ENCODE measurements around the gene TRPC1. TPM values are rescaled to one million over a fixed set of nuclear protein-coding genes. Genes with fewer than 3 reads are reported as not detected.
"Not testable (repeated sequence)": the region's sequence is repeated elsewhere in the genome, so short reads cannot be mapped to it uniquely, and the experiment has no call there.

TRPC1 gene
- total and polyA plus RNA-seq, 8 donors: 1.2 to 28.8 (median 2.7) TPM

DNA sequence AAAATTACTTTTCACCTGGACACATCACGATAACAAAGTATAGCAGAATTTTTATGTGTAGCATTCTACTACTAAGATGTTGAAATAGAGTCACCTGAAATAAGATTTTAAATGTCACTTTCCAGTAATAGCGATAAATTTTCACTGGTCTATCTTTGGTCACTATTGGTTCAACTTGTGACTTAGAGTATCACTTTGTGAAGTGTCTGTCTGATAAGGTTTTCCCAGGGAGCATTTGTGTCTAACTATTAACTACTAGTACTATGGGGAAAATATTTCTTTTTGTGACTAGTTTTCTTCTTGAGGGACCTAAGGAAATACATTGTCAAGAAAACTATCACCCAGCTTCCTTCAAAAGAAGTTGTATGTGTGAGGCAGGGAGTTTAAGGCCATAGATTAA lies 11.0 kb downstream of the TRPC1 start:
- Histone ChIP-seq H3K27me3 (no peaks in the 10 kb centered on the region), H3K4me1 (no peaks in the 10 kb centered on the region), H3K9me3 (no peaks in the 10 kb centered on the region), H3K36me3 (no peaks in the 10 kb centered on the region), H3K4me3 (no peak overlapping the region), H3K27ac (no peak overlapping the region)
- 92 to 97% (median 94%) methylated on average over 2 of the region's 2 CpGs for WGBS, 5 donors
- TF ChIP-seq CTCF (IDR thresholded peaks at IDR 0.05) (no peak), EP300 (IDR thresholded peaks at IDR 0.05) (no peak), POLR2AphosphoS5 (IDR thresholded peaks at IDR 0.05) (no peak), POLR2A (IDR thresholded peaks at IDR 0.05) (no peak)
- intact Hi-C loops (cut with DNase I; ENCODE audit: low total_unique reads): no loop called here
- DNase-seq: no peak

DNA sequence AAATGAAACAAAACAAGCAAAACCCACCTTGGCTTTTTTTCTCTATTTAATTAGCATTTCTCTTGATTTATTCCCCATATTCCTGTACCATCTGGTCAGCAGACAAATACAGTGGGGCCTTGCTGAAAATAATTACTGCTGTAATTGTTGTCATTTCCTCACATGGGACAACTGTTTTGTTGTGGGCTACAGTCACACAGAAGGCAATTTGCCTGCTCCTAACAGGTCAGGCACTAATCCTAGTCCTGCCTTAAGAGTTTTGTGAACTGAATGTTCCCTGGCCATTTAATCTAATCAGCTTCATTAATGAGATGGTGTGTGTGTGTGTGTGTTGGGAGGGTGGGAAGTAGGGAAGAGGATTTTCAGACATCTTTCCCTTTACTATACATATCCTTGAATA lies 11.6 kb downstream of the TRPC1 start:
- H3K4me3 ChIP-seq: no peak overlapping the region
- intact Hi-C loops (cut with DNase I; ENCODE audit: low total_unique reads): no loop called here
- no peaks in the 10 kb centered on the region for H3K27me3 ChIP-seq
- H3K4me1 ChIP-seq: no peaks in the 10 kb centered on the region
- no peak for DNase-seq
- no peak overlapping the region for H3K27ac ChIP-seq
- TF ChIP-seq EP300 (IDR thresholded peaks at IDR 0.05) (no peak), POLR2A (IDR thresholded peaks at IDR 0.05) (no peak)
- no peaks in the 10 kb centered on the region for H3K9me3 ChIP-seq
- no peaks in the 10 kb centered on the region for H3K36me3 ChIP-seq

DNA sequence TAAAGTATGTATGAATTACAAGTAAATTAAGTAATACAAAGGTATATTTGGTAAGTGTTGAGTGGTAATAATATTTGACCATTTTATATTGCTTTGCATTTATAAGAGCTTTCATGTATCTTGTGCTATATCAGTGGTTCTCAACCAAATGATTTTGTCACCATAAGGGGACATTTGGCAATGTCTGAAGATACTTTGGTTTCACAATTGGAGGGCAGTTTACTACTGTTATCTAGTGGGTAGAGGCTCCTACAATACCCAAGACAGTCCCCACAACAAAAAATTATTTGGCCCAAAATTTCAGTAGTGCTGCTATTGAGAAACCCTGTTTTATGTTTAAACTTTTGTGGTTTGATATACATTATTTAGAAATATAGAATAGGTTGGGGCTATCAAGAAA lies 14.6 kb downstream of the TRPC1 start:
- intact Hi-C loops (cut with DNase I; ENCODE audit: low total_unique reads): no loop called here
- no peaks in the 10 kb centered on the region for H3K9me3 ChIP-seq
- H3K4me3 ChIP-seq: no peak overlapping the region
- no peak for DNase-seq
- no peaks in the 10 kb centered on the region for H3K27me3 ChIP-seq
- H3K4me1 ChIP-seq: no peaks in the 10 kb centered on the region
- TF ChIP-seq POLR2AphosphoS5 (IDR thresholded peaks at IDR 0.05): no peak
- no peak overlapping the region for H3K27ac ChIP-seq
- H3K36me3 ChIP-seq: no peaks in the 10 kb centered on the region

DNA sequence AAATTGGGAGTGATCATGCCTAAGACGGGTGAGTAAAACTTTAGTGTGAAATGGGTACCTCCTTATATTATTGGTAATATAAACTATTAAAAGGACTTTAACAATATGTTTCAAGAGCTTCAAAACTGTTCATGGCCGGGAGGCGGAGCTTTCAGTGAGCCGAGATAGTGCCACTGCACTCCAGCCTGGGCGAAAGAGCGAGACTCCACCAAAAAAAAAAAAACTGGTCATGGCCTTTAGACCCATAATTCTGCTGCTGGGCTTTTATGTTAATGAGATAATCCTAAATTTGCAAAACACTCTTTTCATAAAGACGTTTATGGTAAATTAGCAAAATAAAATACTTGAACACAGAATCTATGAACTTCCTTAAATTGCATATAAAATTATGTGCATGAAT lies 22.8 kb downstream of the TRPC1 start:
- H3K36me3 ChIP-seq: peaks cover 0 to 17% (median 5%) of the 10 kb centered on the region in 4 donors
- H3K4me3 ChIP-seq: no peak overlapping the region
- H3K4me1 ChIP-seq: no peaks in the 10 kb centered on the region
- H3K9me3 ChIP-seq: peaks cover 0 to 4% (median 0%) of the 10 kb centered on the region in 4 donors
- DNase-seq: no peak
- no peak overlapping the region for H3K27ac ChIP-seq
- no peak for TF ChIP-seq EP300 (IDR thresholded peaks at IDR 0.05)
- no peak for TF ChIP-seq CTCF (IDR thresholded peaks at IDR 0.05)
- TF ChIP-seq POLR2AphosphoS5 (IDR thresholded peaks at IDR 0.05): no peak
- TF ChIP-seq POLR2A (IDR thresholded peaks at IDR 0.05): no peak
- no peaks in the 10 kb centered on the region for H3K27me3 ChIP-seq
- WGBS, 5 donors: 76 to 88% (median 86%) methylated on average over 7 of the region's 7 CpGs
- intact Hi-C loops (cut with DNase I; ENCODE audit: low total_unique reads): no loop called here

GRCh38 chr3:142750531-142750930 lies 26.7 kb downstream of the TRPC1 start:
- H3K27me3 ChIP-seq; H3K4me1 ChIP-seq; DNase-seq; H3K27ac ChIP-seq; H3K4me3 ChIP-seq; intact Hi-C loops (cut with DNase I; ENCODE audit: low total_unique reads); H3K9me3 ChIP-seq: not testable (repeated sequence)
- WGBS, 5 donors: 92 to 99% (median 94%) methylated on average over 4 of the region's 4 CpGs
- H3K36me3 ChIP-seq: peaks cover 0 to 17% (median 5%) of the 10 kb centered on the region in 4 donors

GRCh38 chr3:142752605-142753004 lies 28.8 kb downstream of the TRPC1 start:
- H3K4me1 ChIP-seq; DNase-seq; H3K4me3 ChIP-seq; H3K27ac ChIP-seq; H3K27me3 ChIP-seq; H3K9me3 ChIP-seq; intact Hi-C loops (cut with DNase I; ENCODE audit: low total_unique reads): not testable (repeated sequence)
- H3K36me3 ChIP-seq: peaks cover 0 to 17% (median 5%) of the 10 kb centered on the region in 4 donors
- 29 to 65% (median 49%) methylated on average over 3 to 4 of the region's 4 CpGs for WGBS, 5 donors

DNA sequence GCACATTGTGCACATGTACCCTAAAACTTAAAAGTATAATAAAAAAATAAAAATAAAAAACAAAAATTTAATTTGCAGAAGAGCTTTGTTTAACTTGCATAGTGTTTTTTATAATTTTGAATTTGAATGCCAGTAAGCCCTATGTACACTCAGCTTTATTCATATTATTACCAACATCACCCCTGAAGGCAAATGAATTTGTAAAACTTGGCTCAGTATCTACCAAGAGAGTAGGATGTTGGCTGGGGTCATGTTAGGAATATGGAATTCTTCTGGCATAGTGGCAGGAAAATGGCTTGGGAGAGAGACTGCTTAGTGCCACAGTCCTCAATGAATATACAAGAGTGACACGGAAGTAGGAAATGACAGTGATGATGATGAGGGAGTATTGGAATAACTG lies 30.7 kb downstream of the TRPC1 start:
- intact Hi-C loops (cut with DNase I; ENCODE audit: low total_unique reads): no loop called here
- 87 to 97% (median 90%) methylated on average over 1 of the region's 1 CpG for WGBS, 5 donors
- Histone ChIP-seq H3K27ac (no peak overlapping the region), H3K9me3 (peaks cover 0 to 4% (median 0%) of the 10 kb centered on the region in 4 donors), H3K4me3 (no peak overlapping the region), H3K36me3 (peaks cover 0 to 4% (median 0%) of the 10 kb centered on the region in 4 donors), H3K27me3 (no peaks in the 10 kb centered on the region), H3K4me1 (no peaks in the 10 kb centered on the region)
- no peak for DNase-seq
- TF ChIP-seq POLR2A (IDR thresholded peaks at IDR 0.05): no peak

Measured in stomach (tissue), 9 donors.